ENCODE data around the gene NR0B1.

NR0B1 gene

GRCh38 chrX:30309139-30309571, at the start of gene NR0B1:
TSS of gene NR0B1 (minus strand) at chrX:30309390. CDS start at chrX:30309363, 27 bp downstream.
- no peak for TF ChIP-seq CTCF (IDR thresholded peaks at IDR 0.05)

- TF ChIP-seq CTCF (IDR thresholded peaks at IDR 0.05) = no peak
Measured at GRCh38 chrX:30349946-30350345, 40.8 kb upstream of the NR0B1 start.

GRCh38 chrX:30343206-30343605, 34.0 kb upstream of the NR0B1 start:
- TF ChIP-seq CTCF (IDR thresholded peaks at IDR 0.05) = no peak

GRCh38 chrX:30340753-30341152, 31.6 kb upstream of the NR0B1 start:
- TF ChIP-seq CTCF (IDR thresholded peaks at IDR 0.05) = no peak

GRCh38 chrX:30327762-30328161, 18.6 kb upstream of the NR0B1 start:
- TF ChIP-seq CTCF (IDR thresholded peaks at IDR 0.05) = no peak

GRCh38 chrX:30317308-30317707, 8.1 kb upstream of the NR0B1 start:
- no peak for TF ChIP-seq CTCF (IDR thresholded peaks at IDR 0.05)

GRCh38 chrX:30313322-30313721, 4.1 kb upstream of the NR0B1 start:
- no peak for TF ChIP-seq CTCF (IDR thresholded peaks at IDR 0.05)

GRCh38 chrX:30312858-30313257, 3.7 kb upstream of the NR0B1 start:
- TF ChIP-seq CTCF (IDR thresholded peaks at IDR 0.05) = no peak
